ENCODE measurements around the gene SLX4IP.

- no peak for TF ChIP-seq POLR2A (IDR thresholded peaks at IDR 0.05)
- TF ChIP-seq CTCF (IDR thresholded peaks at IDR 0.05), result no peak
- no peak for TF ChIP-seq EP300 (IDR thresholded peaks at IDR 0.05)
- peak in 1 of 3 donors; percentile 35 for TF ChIP-seq POLR2AphosphoS5 (IDR thresholded peaks at IDR 0.05)
Measured at GRCh38 chr20:10524034-10524476, 89.0 kb downstream of the SLX4IP start.
